Endothelial cell of umbilical vein (primary cell): ENCODE data around the gene ELP6. TPM values are rescaled to one million over a fixed set of nuclear protein-coding genes. Genes with fewer than 3 reads are reported as not detected.

Source experiments
- BruUV-seq: library from RNA; stranded (reverse); fragments of 400-500 nt; replicated peaks from 2 replicates; lab custom pipeline; 2021; lab: Mats Ljungman, UMichigan
- CTCF ChIA-PET: fragments of 300-600, 350-600 bp; sonication (Branson Sonifier 250); formaldehyde crosslinking; loops from one replicate; lab custom pipeline; 2021; ENCODE audit warnings: antibody characterized with exemption, inconsistent platforms; lab: Charles Lee
- POLR2A ChIA-PET: fragments of 300-600, 350-600 bp; sonication (Branson Sonifier 250); formaldehyde crosslinking; loops from one replicate; lab custom pipeline; 2021; ENCODE audit warnings: antibody characterized with exemption, inconsistent platforms; lab: Charles Lee
- DNase-seq: peaks from one replicate; pipeline ENCODE4 v3.0.0-alpha.2; 2011; ENCODE audit warnings: low read depth, low spot score
- FAIRE-seq: peaks from 2 replicates; lab custom pipeline; 2011; peaks lifted over from hg19 to GRCh38; lab: Jason Lieb, UNC
- H2AFZ ChIP-seq: 2 replicates; pipeline ENCODE4 v1.6.0; 2012; ENCODE audit warnings: low read depth, low read length, control low read depth, inconsistent platforms
- H3K27ac ChIP-seq: 2 replicates; pipeline ENCODE4 v1.5.1; 2011; ENCODE audit warnings: low read depth, mild to moderate bottlenecking, control low read depth, low read length, moderate library complexity; ENCODE audit not compliant: insufficient read depth
- H3K27me3 ChIP-seq, 2 experiments: 2 replicates each; pipeline versions ENCODE4 v1.6.0 to v1.6.1; 2011; ENCODE audit warnings: low read length in 2 of 2, mixed read lengths in 1 of 2; ENCODE audit not compliant: control insufficient read depth in 2 of 2, insufficient read depth in 2 of 2
- H3K36me3 ChIP-seq, 2 experiments: 2 replicates in 1 of 2; 3 replicates in 1 of 2; pipeline ENCODE4 v1.5.1; 2011; ENCODE audit warnings: low read length in 2 of 2, mild to moderate bottlenecking in 1 of 2, moderate library complexity in 1 of 2; ENCODE audit not compliant: control insufficient read depth in 2 of 2, insufficient read depth in 2 of 2; ENCODE audit errors: extremely low read depth in 1 of 2
- H3K4me1 ChIP-seq: 3 replicates; pipeline ENCODE4 v1.5.1; 2011; ENCODE audit warnings: mild to moderate bottlenecking, low read length; ENCODE audit not compliant: control insufficient read depth, insufficient read depth; ENCODE audit errors: extremely low read depth
- H3K4me2 ChIP-seq: 2 replicates; pipeline ENCODE4 v1.6.1; 2011; ENCODE audit warnings: low read length, control low read depth, mixed read lengths; ENCODE audit not compliant: insufficient read depth
- H3K4me3 ChIP-seq, 3 experiments: fragments of 200-600 bp in 1 of 3; sonication (generic), shearing (Covaris generic) in 1 of 3; replicated peaks in 1 of 3; 2 replicates each; pipeline ENCODE4 v1.5.1; 2011 to 2016; ENCODE audit warnings: control low read depth in 3 of 3, low read length in 3 of 3, mild to moderate bottlenecking in 2 of 3, inconsistent platforms in 1 of 3, low read depth in 1 of 3, moderate library complexity in 1 of 3; ENCODE audit not compliant: insufficient read depth in 1 of 3
- H3K79me2 ChIP-seq: 2 replicates; pipeline ENCODE4 v1.6.0; 2012; ENCODE audit warnings: low read length, inconsistent platforms; ENCODE audit not compliant: control insufficient read depth, insufficient read depth
- H3K9ac ChIP-seq: replicated peaks from 2 replicates; pipeline ENCODE3; 2011; ENCODE audit warnings: low read length, control low read depth; ENCODE audit not compliant: insufficient read depth; ENCODE audit errors: extremely low read depth
- H3K9me1 ChIP-seq: replicated peaks from 3 replicates; pipeline ENCODE4 v1.6.0; 2011; ENCODE audit warnings: mild to moderate bottlenecking, low read length; ENCODE audit not compliant: control insufficient read depth, insufficient read depth; ENCODE audit errors: extremely low read depth
- H3K9me3 ChIP-seq: replicated peaks from 2 replicates; pipeline ENCODE4 v1.5.1; 2012; ENCODE audit warnings: low read length, inconsistent platforms; ENCODE audit not compliant: control insufficient read depth, insufficient read depth
- H4K20me1 ChIP-seq: replicated peaks from 2 replicates; pipeline ENCODE3; 2011; ENCODE audit warnings: mild to moderate bottlenecking, low read length; ENCODE audit not compliant: control insufficient read depth, insufficient read depth; ENCODE audit errors: extremely low read depth
- CTCF ChIP-seq, 2 donors: IDR thresholded peaks; 1 replicate in 1 of 2; 2 replicates in 1 of 2; pipeline ENCODE4 v1.5.1; 2011; ENCODE audit warnings: low read length in 2 of 2, mild to moderate bottlenecking in 2 of 2, moderate library complexity in 2 of 2, control low read depth in 1 of 2, inconsistent platforms in 1 of 2, low read depth in 1 of 2; ENCODE audit not compliant: insufficient read depth in 1 of 2; ENCODE audit errors: extremely low read depth in 1 of 2
- EZH2 ChIP-seq: IDR thresholded peaks from 2 replicates; pipeline ENCODE4 v1.6.1; 2012; ENCODE audit warnings: borderline replicate concordance, low read depth, mild to moderate bottlenecking, moderate library complexity, low read length, inconsistent platforms; ENCODE audit not compliant: severe bottlenecking
- FOS ChIP-seq: IDR thresholded peaks from 2 replicates; pipeline ENCODE4 v1.6.1; 2011; ENCODE audit warnings: mild to moderate bottlenecking, low read length, moderate library complexity, borderline replicate concordance; ENCODE audit not compliant: insufficient read depth
- GATA2 ChIP-seq: IDR thresholded peaks from 2 replicates; pipeline ENCODE4 v1.7.0; 2011; ENCODE audit warnings: low read depth, mild to moderate bottlenecking, moderate library complexity, mixed read lengths, low read length; ENCODE audit not compliant: insufficient read length, insufficient read depth
- JUN ChIP-seq: IDR thresholded peaks from 2 replicates; pipeline ENCODE4 v1.6.1; 2011; ENCODE audit warnings: borderline replicate concordance, low read depth; ENCODE audit not compliant: insufficient read length, insufficient read depth
- MAX ChIP-seq: IDR thresholded peaks from 2 replicates; pipeline ENCODE4 v1.6.1; 2011; ENCODE audit not compliant: insufficient read depth, insufficient read length
- MYC ChIP-seq: IDR thresholded peaks from one replicate; pipeline ENCODE4 v1.6.1; 2011; ENCODE audit warnings: mild to moderate bottlenecking, low read depth, low read length
- POLR2A ChIP-seq: IDR thresholded peaks from 2 replicates; pipeline ENCODE4 v1.6.1; 2012; ENCODE audit warnings: low read depth, mild to moderate bottlenecking, control low read depth, low read length
- POLR2AphosphoS5 ChIP-seq: IDR thresholded peaks from 2 replicates; pipeline ENCODE4 v1.6.1; 2012; ENCODE audit warnings: low read depth, mild to moderate bottlenecking, control low read depth, low read length, moderate library complexity; ENCODE audit not compliant: insufficient read depth
- dilution Hi-C: fragments of 300-500 bp; cut with MboI; formaldehyde crosslinking; loops from one replicate; pipeline ENCODE4 v1.15.0; 2019; ENCODE audit warnings: low sequenced_read_pairs; ENCODE audit not compliant: extremely low pct_ligation_motif_present
- intact Hi-C: fragments of 100-400 bp; cut with micrococcal nuclease; formaldehyde crosslinking; loops from one replicate; pipeline ENCODE4 v1.10.0; 2022
- polyA plus RNA-seq, 4 experiments: library from polyadenylated mRNA; depleted of rRNA in 3 of 4; stranded (reverse) in 3 of 4; unstranded in 1 of 4; fragments of >200 nt; gene quantifications; 2 replicates each; pipeline versions ENCODE4 v1.2.1 to v1.2.3, GENCODE V29; 2011 to 2012; ENCODE audit warnings: missing spikeins in 1 of 4
- total RNA-seq: library from RNA; stranded (reverse); gene quantifications from 2 replicates; pipeline ENCODE4 v1.2.3, GENCODE V29; 2021

Gene ELP6
- total and polyA plus RNA-seq, 2 donors (not counting 3 experiments of a cell fraction or from before 2014, with no cell fraction given), result 48.1 to 91.0 TPM

GRCh38 chr3:47523310-47524073 lies 10.0 kb upstream of the ELP6 start:
- no peaks in the 10 kb centered on the region for H3K36me3 ChIP-seq
- no peak for TF ChIP-seq MAX
- no peak for TF ChIP-seq GATA2
- TF ChIP-seq CTCF (IDR thresholded peaks at IDR 0.05; ENCODE audit: extremely low read depth in 1 of 2, insufficient read depth in 1 of 2, low read depth in 1 of 2, low read length in 2 of 2), result no peak
- no peak for TF ChIP-seq MYC
- TF ChIP-seq POLR2AphosphoS5, result no peak
- no peak for TF ChIP-seq FOS
- TF ChIP-seq POLR2A, result no peak
- no peak for TF ChIP-seq JUN
- TF ChIP-seq EZH2, result no peak
- no peaks in the 10 kb centered on the region for H3K27me3 ChIP-seq
- H3K79me2 ChIP-seq, result no peaks in the 10 kb centered on the region
- FAIRE-seq (no peak), DNase-seq (no peak)
- no peak overlapping the region for H3K27ac ChIP-seq
- H3K9me3 ChIP-seq, result no peaks in the 10 kb centered on the region
- H3K9ac ChIP-seq, result no peak overlapping the region
- H2AFZ ChIP-seq, result no peak overlapping the region
- no peak overlapping the region for H3K4me2 ChIP-seq
- no peaks in the 10 kb centered on the region for H4K20me1 ChIP-seq
- ChIA-PET POLR2A (no interaction called here), CTCF (interaction anchor here (0.8 to 3.8 kb wide), 10 partner anchors 10 to 671 kb away, joined by 3 to 99 read pairs (median 8); no protein-coding TSS in a partner anchor)
- no TSS peak for BruUV-seq
- dilution Hi-C loops, result no loop called here
- H3K9me1 ChIP-seq, result no peaks in the 10 kb centered on the region
- intact Hi-C loops, result loop anchor here (5.0 kb wide), 1 partner anchor 54 kb away; the partner anchor contains the start of gene CSPG5
- no peaks in the 10 kb centered on the region for H3K4me1 ChIP-seq
- no peak overlapping the region for H3K4me3 ChIP-seq
